GM19395 (cell line): Measurements from ENCODE around the gene CD22.
"Not testable (repeated sequence)": the region's sequence is repeated elsewhere in the genome, so short reads cannot be mapped to it uniquely, and the experiment has no call there.

ENCODE experiments used
- ATAC-seq: cut with Tn5 transposase; IDR thresholded peaks from one replicate; pipeline ENCODE4 v1.9.1; 2021; ENCODE audit warnings: mild to moderate bottlenecking, moderate library complexity; ENCODE audit not compliant: unreplicated experiment

The CD22 gene

DNA sequence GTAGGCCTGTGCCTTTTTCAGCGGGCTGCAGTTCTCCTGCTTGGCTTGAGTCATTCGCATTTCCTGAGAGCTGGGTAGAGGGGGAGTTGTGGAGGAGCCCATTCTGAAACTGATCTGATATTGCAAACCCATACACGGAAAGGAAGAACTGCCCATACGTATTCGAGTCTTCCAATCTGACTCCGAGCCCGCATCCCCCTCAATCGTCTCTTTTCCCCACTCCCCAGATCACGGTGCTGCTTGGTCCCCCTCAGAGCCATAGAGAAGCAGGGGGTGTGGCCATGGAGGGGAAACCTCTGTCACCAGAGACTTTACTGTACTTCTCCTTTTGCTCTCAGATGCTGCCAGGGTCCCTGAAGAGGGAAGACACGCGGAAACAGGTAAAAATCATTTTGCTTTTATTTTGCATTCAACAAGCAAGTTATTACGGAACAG lies at the start of gene CD22:
TSS of gene CD22 (plus strand) at position 337 of the 435 bp plus-strand sequence. CDS start 2,854 bp downstream, outside the sequence.
- ATAC-seq, result peak; percentile 43

DNA sequence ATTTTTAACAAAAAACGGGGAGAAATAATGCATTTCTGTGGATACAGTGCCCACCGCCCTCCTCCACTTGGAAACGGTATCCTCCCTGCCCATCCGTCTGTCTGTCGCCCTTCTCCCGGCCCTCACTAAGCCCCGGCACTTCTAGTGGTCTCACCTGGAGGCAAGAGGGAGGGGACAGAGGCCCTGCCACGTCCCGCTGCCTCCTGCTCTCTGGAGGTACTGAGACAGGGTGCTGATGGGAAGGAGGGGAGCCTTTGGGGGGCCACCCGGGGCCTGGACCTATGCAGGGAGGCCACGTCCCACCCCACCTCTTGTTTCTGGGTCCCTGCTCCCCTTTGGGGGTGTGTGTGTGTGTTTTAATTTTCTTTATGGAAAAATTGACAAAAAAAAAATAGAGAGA lies 49.6 kb upstream of the CD22 start:
- ATAC-seq, result no peak

GRCh38 chr19:35279985-35280821 lies 48.8 kb upstream of the CD22 start:
- no peak for ATAC-seq

DNA sequence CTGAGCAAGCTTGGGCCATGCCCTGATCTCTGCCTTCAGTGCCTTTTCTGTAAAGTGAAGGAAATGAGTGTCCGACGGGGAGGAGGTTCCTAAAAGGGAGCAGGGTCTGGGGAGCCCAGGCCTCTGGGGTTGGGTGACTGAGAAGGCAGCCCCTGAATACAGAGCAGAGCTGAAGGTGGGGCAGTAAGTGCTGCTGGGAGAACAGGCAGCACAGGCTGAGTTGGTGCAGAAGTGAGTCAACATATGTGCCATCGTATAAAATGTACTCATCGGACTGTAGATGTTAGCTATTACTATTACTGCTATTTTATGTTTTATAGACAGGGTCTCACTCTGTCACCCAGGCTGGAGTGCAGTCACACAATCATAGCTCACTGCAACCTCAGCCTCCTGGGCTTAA lies 47.7 kb upstream of the CD22 start:
- no peak for ATAC-seq

DNA sequence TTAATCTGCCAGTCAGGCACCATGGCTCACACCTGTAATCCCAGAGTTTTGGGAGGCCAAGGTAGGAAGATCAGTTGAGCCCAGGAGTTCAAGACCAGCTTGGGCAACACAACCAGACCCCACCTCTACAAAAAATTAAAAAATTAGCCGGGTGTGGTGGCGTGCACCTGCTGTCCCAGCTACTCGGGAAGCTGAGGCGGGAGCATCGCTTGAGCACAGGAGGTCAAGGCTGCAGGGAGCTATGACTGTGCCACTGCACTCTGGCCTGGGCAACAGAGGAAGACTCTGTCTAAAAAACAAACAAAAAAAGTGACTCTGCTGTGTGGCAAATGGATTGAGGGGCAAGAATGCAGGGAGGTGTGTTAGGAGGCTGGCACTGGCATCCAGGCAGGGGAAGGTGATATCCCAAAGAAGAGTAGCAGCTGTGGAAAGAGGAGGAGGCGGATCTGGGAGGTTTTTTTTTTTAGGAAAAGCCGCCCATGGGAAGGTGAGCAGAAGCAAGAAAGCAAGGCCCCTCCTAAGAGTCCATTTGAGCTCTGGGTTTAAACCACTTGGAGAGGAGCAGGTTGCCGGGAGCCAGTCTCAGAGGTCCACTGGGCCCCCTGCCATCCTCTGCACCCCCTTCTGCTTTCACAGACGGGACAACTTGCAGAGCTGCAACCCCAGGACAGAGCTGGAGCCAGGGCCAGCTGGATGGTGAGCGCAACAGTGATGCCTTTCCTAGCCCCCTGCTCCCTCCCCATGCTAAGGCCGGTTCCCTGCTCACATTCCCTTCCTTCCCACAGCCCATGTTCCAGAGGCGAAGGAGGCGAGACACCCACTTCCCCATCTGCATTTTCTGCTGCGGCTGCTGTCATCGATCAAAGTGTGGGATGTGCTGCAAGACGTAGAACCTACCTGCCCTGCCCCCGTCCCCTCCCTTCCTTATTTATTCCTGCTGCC lies 44.6 kb upstream of the CD22 start:
- ATAC-seq, result no peak

GRCh38 chr19:35285095-35285449 lies 43.9 kb upstream of the CD22 start:
- ATAC-seq, result no peak

DNA sequence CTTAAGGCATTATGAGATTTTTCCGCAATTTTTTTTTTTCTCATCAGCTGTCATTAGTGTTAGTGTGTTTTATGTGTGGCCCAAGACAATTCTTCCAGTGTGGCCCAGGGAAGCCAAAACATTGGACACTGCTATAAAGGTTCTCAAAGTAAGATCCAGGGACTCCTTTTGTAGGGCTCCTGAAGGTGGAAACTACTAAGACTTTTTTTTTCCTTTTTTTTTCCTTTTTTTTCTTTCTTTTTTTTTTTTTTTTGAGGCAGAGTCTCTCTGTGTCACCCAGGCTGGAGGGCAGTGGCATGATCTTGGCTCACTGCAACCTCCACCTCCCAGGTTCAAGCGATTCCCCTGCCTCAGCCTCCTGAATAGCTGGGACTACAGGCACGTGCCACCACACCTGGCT lies 43.5 kb upstream of the CD22 start:
- ATAC-seq, result not testable (repeated sequence)

- ATAC-seq, result not testable (repeated sequence)
Observed at GRCh38 chr19:35286101-35286500, 42.9 kb upstream of the CD22 start.

DNA sequence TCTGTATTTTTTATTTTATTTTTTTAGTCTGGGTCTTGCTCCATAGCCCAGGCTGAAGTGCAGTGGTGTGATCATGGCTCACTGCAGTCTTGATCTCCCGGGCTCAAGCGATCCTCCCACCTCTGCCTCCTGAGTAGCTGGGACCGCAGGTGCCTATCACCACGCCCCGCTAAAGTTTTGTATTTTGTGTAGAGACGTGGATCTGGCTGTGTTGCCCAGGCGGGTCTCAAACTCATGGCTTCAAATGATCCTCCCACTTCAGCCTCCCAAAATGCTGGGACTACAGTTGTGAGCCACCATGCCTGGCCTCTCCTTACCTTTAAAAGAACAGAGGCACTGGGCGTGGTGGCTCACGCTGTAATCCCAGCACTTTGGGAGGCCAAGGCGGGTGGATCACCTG lies 41.3 kb upstream of the CD22 start:
- no peak for ATAC-seq

DNA sequence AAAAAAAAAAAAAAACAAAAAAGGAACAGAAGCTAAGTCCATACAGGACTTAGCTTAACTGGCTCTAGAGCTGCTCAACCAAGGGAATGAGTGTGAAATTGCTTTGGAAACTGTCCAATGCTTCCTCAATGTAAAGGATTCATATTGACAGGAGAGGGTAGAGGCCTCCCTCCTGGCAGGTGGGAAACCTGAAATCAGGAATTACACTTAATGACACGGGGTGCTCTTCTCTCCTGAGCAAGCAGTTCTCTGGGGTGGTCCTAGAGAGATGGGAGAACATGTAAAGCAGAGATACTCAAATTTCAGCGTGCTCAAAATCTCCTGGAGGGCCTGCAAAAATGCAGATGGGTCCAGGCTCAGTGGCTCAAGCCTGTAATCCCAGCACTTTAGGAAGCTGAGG lies 40.7 kb upstream of the CD22 start:
- ATAC-seq, result no peak

GRCh38 chr19:35288906-35289305 lies 40.1 kb upstream of the CD22 start:
- no peak for ATAC-seq

GRCh38 chr19:35290381-35291127 lies 38.4 kb upstream of the CD22 start:
- ATAC-seq, result no peak

GRCh38 chr19:35291259-35291658 lies 37.7 kb upstream of the CD22 start:
- ATAC-seq, result no peak

GRCh38 chr19:35291916-35292315 lies 37.1 kb upstream of the CD22 start, which contains the start of gene MAG:
MAG (plus strand) TSS chr19:35292161; CDS start chr19:35295409, 3,248 bp downstream.
- ATAC-seq, result no peak

GRCh38 chr19:35292421-35293362 lies 36.3 kb upstream of the CD22 start:
- ATAC-seq, result no peak

DNA sequence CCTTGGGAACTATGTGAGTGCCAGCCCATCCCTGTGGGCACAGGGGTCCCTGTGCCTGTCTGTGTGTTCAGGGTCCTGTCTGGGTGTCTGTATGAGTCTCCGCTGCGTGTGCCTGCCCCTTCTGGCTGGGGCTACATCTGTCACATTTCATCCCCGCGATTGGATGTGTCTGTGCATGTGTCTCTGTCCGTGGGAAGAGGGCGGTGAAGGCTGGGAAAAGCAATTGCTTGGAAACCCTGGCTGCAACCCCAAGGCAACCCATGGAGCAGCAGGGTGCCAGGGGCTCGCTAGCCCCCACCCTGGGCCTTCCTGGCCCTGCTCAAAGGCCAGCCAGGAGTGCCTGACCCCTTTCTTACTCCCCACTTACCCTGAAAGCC lies 35.6 kb upstream of the CD22 start:
- no peak for ATAC-seq

- no peak for ATAC-seq
Observed at GRCh38 chr19:35293808-35294207, 35.2 kb upstream of the CD22 start.

GRCh38 chr19:35294328-35294727 lies 34.7 kb upstream of the CD22 start:
- ATAC-seq, result no peak

DNA sequence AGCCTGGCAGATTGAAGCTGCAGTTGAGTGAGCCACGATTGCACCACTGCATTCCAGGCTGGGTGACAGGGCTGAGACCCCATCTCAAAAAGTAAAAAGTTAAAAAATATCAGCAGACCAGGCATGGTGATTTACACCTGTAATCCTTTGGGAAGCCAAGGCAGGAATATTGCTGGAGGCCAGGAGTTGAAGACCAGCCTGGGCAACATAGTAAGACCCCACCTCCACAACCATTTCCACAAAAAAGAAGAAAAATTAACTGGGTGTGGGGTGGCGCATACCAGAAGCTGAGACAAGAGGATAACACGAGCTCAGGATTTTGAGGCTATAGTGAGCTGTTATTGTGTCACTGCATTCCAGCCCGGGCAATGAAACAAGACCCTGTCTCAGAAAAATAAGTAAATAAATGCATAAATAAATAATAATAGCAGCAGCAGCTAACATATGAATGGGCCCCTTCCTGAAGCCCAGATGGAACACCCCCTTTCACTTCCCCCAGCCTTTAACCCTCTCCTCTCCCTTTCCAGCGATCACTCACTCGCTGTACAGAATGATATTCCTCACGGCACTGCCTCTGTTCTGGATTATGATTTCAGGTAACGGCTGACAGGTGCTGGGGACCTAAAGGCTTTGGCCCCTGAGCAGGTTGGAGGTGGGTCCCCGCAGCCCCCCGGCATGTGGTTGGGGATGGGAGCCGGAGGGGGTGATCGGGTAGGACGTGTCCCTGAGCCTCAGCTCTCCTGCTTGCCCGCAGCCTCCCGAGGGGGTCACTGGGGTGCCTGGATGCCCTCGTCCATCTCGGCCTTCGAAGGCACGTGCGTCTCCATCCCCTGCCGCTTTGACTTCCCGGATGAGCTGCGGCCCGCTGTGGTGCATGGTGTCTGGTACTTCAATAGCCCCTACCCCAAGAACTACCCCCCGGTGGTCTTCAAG lies 33.9 kb upstream of the CD22 start:
- no peak for ATAC-seq
